GM19467 (cell line): ENCODE results near the gene TMEM208.

Experiments
- ATAC-seq: cut with Tn5 transposase; IDR thresholded peaks from one replicate; pipeline ENCODE4 v1.9.1; 2021; ENCODE audit warnings: mild to moderate bottlenecking, moderate library complexity; ENCODE audit not compliant: unreplicated experiment

The TMEM208 gene

DNA sequence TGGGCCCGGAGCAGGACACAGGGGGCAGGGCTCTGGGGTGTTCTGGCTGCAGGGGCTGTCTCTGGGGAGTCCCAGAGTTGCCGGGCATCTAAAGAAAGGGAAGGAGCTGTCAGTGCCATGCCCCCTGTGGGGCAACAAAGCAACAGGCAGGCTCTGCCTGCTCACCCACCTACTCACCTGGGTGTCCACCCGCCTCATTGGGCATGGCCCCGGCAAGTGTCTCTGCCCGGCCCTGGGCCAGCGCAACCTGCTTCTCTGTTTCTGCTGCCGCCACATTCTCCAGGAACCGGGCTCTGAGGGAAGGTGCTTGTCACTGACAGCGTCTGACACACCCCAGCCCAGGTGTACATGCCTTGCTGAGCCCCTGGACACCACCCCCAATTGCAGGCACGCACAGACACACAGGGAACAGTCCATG lies 7.3 kb downstream of the TMEM208 start:
- no peak for ATAC-seq

DNA sequence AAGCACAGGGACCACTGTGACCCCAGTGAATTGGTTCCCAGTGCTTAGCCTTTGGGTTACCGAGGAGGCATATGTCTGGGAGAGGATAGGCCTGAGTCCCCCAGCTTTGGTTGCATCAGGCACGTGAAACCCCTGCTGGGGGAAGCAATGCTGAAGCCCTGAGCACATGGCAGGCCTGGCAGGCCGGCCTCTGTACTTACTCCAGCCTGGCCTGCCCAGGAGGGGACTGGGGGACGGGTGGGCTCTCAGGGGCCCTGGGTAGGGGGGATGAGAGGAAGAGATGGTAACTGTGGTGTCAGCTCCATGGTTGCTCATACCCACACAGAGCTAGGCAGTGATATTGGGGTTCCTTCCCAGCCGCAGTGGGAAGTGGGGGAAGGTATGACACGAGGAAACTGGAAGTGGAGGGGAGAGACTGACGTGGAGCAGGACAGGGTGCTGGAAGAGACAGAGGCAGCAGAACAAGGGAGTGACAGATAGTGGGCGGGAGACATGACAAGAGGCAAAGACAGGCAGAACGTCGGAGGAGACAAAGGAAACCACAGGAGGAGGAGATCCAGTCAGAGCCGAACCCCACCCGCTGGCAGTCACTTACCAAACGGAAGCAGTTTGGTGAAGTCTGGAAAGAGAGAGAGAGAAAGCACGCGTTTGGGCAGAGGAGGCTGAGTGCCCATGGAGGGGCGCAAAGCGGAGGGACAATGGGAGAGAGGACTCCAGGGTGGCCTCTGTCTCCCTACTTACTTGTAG lies 9.1 kb downstream of the TMEM208 start:
- no peak for ATAC-seq

DNA sequence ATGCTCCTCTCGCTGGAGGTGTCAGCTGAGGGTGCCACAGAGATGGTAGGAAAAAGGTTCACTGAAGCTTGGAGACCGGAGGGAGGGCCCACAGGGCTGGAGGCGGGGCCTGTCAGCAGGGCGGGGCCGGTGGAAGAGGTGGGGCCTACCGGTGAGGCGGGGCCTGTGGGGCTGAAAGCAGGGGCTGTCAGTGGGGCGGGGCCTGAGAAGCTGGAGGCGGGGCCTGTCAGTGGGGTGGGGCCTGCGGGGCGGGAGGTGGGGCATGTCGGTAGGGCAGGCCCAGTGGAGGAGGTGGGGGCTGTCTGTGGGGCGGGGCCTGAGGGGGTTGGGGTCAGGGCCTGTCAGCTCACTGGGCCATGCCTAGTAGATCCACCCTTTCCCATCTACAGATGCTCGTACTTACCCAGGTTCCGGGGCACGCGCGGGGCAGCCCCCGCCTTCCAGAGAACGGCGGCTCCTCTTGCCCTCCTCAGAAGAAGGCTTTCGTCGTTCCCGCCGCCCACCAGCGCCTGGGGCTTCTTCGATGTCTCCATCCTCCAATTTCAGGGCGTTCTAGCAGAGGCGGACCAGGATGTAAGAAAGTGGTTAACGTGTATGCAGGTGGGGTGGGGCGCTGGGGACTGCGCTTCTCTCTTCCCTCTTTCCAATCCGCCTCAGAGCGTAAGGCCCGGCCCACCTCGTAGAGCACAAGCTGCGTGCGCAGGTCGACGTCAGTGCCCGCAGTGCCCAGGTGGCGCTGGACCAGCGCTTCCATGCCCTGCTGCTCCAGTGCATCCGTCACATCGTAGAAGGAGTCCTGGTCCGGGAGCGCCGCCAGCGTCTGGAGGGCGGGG lies 9.8 kb downstream of the TMEM208 start:
- no peak for ATAC-seq

DNA sequence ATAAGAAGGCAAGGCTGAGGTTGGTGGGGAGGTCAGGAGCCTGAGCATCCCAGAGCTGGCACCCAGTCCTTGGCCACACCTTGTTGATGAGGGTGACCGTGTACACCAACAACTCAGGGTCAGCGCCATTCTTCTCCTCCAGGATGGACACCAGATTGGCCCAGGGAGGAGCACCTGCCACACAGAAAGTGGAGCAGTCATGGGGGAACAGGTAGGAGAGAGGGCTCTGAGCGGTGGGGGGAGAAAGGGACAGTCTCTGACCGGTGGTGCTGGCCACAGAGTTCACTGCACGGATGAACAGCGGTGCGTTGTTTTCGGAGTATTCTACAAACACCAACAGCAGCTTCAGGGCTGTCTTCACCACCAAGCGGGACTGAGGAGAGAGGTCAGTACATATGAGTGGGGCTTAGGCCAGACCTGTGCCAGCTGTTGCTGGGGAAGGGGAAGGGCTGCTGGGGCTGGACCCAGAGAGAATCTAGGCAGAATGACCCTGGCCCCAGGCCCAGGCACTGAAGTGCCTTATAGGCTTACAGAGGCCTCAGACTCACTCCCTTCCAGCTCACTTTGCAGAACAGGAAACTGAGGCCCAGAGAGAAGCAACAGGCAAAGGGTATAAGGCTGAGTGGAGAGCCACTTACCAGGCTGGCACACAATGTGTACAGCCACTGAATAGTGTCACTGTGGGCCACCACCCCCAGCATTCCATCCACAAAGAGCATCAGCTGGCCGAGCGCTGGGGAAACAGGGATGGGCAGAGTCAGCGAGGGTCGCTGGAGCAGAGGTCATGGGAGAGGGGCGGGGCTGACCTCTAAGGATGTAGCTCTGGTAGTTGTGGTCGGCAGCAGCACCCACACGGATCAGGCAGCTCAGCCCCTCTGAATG lies 10.7 kb downstream of the TMEM208 start:
- no peak for ATAC-seq

DNA sequence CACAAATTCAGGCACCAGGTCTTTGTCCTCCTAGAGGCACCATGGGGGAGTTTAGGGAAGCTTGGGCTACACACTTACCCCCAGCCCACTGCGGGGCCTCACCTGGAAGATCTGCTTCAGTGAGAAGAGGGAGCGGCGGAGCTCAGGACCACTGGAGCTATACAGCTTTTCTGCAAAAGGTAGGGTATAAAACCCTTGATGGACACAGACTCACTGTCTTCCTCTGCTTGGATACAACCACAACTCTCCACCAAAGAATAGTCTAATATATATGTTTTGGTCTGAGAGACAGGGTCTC lies 11.3 kb downstream of the TMEM208 start:
- no peak for ATAC-seq

DNA sequence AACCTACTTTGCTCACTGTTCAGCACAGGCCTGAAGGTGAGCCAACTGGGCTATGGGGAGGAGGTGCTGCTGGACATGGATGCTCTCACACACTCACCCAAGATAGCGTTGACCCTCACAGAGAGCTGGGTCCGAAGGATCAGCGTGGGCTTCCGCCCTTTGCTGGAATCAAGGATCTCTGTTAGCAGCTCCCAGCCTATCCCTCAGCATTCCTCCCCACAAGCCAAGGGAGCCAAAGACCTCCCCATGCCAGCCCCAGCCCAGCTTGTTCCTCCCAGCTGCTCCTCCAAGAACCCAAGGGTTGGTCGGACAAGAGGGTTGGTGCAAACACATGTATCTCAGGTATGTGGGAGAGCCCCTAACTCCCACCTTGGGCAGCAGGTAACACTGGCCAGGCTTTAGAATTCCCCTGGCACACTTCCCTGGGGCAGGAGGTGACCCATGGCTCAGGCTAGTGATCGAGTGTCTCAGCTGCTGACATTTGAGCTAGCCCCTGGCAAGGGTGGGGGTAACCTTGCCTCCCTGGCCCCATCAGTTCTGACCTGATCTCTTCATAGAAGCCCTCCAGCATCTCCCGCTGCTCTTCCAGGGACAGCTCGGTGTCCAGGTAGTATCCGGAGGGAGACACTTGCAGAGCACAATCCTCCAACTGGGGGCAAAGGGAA lies 12.0 kb downstream of the TMEM208 start:
- ATAC-seq: no peak

DNA sequence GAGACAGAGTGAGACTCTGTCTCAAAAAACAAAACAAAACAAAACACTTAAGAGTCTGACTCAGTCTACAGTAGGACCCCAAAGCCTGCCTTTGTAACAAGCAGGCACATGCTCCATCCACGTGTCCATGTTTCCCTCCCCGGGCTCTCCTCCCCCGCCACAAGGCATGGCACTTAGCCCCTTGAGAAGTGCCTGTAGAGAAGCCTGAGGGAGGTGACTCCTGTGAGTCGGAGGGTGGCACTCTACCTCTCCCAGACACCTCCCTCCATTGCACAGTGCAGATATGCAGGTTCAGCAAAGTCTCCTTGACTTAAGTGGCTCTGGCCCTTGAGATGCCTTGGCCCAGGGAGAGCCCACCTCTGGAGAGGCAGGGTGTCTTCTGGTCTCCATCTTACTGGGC lies 13.6 kb downstream of the TMEM208 start:
- ATAC-seq: no peak

DNA sequence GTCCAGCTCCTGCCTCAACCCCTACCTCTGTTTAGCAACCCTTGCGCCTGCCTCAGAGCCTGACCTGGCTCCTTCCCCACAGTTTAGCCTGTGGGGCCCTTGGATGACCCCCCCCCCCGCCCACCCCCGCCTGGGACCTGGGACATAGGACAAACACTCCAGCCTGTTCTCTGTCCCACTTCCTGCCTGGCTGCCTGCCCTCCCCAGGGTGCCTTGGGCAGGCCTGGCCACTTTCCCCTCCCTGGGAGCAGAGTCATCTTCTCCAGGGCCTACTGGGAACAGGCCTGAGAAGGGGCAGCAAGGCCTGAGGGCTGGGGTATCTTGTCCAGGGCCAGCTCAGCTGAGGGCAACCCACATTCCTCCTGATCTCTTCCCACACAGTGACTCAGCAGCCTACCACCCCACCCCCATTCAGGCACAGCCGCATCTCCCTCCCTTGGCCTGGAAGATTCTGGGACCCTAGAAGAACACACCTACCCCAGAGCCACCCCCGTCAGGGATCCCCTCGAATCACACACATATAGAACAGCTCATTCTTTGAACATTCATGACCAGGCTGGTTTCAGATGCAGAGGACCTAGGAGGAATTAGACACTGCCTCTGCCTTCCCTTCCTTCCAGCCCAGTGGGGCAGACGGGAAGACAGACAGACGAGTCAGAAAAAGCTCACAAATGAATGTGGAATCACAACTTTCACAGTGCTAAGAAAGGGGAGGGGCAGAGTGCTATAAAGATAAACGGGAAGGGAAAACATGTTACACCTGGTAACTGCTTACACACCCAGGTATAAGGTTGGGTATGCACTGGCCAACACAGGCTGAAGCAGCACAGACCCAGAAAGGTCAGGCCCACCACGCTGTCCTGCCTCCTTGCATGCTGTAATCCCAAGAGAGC lies 14.3 kb downstream of the TMEM208 start:
- no peak for ATAC-seq

DNA sequence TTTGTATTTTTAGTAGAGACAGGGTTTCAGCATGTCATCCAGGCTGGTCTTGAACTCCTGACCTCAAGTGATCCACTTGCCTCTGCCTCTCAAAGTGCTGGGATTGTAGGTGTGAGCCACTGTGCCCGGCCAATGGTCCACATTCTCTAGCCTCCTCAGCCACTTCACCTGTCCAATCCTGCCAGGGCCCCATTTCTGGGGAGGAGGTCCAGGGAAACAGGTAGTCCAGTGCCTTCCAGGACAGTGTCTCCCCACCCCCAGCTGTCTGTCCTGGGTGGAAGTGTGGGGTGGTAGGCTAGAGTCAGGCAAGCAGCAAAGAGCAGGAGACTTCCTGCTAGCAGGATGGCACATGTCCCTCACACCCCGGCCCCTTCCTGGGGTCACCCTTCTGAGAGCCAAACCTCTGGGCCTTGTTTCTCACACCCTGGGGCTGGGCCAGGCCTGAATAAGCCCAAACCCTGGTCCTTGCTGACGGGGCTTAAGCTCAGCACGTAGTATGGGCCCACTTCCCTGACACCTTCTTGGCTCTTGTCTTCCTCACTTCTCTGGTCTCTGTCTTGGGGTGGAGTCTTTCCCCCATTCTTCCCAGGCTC lies 15.3 kb downstream of the TMEM208 start:
- ATAC-seq: no peak

DNA sequence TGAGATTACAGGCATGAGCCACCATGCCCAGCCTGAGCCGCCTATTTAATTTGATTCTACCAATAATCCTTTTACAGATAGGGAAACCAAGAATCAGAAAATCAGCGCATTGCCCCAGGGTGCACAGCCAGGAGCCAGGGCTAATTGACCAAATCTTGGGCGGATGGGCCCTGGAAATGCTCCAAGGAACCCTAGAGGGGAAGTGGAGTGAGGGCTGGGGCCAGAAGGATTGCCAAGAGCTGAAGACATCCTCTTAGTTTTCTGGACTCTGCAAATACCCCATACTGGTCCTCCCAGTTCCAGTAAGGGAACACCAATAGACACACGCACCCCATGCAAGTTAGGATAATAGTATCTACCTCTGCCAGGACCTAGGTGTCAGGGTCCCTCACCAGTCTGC lies 16.6 kb downstream of the TMEM208 start:
- ATAC-seq: no peak

DNA sequence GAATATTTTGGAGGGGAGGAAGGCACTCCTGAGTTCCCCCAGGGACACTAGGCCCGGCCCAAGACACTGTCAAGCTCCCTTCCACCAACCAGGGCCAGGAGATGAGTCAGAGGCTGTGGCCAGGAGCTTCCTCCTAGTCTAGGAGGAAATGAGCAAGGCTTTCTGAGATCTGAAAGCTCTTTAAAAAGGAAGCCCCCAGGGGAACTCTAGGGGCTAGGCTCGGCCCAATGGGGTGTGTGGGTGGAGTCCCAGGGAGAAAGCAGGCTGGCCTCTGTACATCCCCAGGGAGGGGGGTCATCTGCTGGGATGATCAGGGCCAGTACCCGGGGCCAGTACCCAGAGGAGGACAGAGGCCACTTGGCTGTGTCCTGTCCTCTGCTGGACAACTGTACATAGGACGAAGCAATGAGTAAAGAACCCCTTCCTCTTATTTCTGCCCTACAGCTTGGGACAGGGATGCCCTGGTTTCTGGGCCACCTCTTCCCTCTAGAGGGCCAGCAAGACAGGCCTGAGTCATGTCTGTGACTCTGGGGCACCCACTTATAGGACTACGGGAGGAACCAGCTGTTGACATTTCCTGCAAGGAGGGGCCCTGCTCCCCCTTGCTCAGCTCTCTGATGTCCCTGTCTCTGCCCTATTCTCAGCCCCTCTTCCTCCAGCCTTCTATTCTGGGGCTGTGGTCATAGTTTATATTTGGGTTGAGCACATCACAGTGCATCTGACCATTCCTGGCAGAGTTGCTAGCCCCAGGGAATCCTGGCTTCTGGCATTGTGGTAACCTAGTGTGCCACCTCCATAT lies 17.7 kb downstream of the TMEM208 start:
- no peak for ATAC-seq

DNA sequence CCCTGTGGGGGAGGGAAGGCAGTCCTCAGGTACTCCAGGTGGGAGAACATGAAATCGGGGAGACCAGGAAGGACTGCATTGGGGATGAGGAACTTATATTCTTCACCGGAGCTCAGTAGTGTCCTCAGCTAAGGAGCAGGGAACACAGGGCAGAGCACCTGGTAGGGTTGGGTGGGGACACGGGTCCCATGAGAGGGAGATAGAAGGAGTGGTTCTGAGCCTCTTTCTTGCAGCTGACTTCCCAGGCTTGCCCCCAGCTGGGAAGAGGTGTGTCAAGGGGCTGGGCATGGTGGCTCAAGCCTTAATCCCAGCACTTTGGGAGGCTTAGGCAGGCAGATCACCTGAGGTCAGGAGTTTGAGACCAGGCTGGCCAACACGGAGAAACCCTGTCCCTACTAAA lies 18.3 kb downstream of the TMEM208 start:
- ATAC-seq: no peak

DNA sequence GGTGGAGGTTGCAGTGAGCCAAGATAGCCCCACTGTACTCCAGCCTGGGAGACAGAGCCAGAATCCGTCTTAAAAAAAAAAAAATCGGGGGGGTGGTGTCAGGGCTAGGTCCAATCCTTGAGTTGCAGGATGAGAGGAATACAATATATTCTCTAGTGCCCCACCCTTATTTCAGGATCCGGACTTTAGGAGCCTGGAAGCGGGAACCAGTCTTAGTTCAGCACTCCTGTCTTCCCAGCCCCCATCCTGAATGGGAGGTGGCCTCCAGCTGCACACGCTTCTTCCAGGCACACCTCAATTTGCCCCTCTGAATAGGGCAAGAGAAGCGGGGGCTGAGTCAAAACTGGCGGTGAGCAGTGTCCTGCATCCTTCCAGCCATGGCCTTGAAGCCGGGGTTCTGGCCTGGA lies 18.7 kb downstream of the TMEM208 start:
- ATAC-seq: no peak

DNA sequence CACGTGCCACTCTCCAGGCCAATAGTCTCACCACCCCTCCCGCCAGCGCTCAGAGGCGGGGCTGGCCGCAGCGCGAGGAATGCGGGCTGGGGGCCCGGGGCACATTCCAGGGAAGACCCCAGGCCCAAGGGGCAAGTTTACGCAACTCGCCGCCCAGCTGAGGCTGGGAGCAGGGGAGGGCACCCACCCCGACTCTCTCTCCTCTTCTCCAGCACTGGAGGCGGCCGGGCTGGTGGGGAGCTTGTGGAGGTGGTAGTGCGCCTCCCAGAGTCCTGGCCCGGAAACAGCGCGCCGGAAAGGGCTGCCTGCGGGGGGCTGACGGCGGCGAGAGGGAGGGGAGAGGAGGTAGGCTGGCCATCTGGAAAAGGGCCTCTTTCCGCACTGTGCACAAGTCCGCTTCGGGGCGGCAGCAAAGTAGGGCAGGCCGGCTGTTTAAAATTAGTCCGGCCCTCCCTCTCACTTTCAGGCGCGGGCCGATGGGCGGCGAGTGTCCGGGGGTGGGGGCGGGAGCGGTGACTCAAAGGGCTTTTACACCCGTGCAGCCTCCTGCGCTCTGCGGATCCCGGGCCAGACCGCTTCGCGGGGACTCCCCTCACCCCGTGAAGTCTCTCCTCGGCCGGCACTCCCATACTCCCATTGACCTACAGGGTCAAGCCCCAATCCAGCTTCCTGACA lies 19.3 kb downstream of the TMEM208 start:
- ATAC-seq: peak; percentile 20

DNA sequence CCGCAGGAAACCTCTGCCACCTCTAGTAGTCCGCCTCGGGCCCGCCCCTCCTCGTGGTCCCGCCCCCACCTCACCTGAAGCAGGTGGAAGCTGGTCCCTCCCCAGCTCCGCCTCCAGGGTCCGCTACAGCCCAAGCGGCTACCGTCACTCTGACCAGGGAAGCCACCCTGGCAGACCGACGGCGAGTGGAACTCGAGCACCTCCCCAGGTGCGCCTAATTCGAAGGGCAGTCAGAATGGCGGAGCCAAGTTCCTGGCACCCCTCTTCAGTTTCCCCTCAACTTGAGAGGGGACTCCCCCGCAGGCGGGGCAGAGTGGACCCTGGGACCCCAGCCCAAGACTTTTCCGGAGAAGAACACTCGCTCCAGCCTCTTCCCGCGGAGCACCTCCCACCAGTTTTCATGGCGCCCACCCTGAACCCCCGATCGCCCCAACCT lies 19.8 kb downstream of the TMEM208 start:
- peak; percentile 14 for ATAC-seq

DNA sequence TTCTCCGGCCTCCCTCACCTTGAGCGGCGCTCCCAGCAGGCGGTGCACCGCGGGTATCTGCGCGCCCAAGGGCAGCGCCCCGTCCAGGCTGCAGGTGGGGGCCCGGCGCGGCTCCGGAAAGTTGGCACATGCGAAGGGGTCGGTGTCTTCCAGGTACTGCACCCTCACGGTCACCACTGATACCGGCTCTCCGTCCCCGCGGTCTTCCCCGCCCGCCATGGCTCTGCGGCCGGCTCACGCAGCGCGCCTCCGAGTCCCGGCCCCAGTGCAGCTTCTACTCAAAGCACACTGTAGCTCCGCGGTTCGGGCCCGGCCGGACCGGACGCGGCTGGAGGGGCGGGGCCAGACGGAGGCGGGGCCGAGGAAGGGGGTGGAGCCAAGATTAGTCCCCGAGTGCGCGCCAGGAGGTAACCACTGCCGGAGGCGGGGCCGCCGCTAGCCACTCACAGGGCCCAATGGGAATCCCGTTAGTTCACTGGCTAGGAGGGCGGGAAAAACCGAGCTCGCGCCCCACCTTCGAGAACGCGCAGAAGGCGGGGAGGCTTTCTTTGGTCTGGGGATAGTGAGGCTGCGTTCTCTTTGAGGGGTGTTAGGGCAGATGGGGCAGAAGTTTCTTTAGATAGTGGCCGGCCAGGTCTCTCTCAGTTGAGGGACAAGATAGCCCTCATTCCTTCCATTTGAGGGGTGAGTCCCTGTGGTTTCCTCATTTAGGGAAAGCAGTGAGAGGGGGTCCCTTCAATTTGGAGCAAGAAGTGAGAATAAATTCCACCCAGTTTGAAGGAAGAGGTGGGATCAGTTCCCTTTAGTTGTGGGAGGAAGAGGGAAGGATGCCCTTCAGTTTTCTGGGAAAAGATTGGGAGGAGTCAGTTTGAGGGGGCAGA lies 20.5 kb downstream of the TMEM208 start, which contains the start of gene FHOD1:
Gene FHOD1 (minus strand): TSS at position 290 of the 881 bp plus-strand sequence. CDS start 71 bp downstream, at position 219.
- peak; percentile 58 for ATAC-seq

DNA sequence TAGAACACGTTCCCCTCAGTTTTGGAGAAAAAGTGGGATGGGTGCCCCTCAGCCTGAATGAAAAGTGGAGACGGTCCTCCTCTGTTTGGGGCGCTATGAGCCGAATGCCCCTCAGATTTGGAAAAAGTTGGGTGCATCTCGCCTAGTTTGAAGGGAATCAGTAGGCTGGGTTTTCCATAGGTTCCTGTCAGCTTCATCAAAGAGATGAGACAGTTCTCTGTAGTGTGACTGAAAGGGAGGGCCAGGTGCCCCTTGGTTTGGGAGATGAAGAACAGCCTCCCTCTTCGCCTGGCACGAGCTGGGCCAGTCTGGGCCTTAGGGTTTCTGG lies 21.1 kb downstream of the TMEM208 start:
- no peak for ATAC-seq
